AG04450 (cell line): ENCODE measurements around the gene TSHZ1. TPM values are rescaled to one million over a fixed set of nuclear protein-coding genes. Genes with fewer than 3 reads are reported as not detected.

ENCODE experiments used
- CTCF ChIA-PET: fragments of 300-600, 350-600 bp; formaldehyde crosslinking; extraction: SDS; loops from one replicate; lab custom pipeline; 2022; ENCODE audit warnings: antibody characterized with exemption, inconsistent platforms; lab: Charles Lee
- POLR2A ChIA-PET: fragments of 350-600 bp; formaldehyde crosslinking; extraction: SDS; loops from one replicate; lab custom pipeline; 2021; ENCODE audit warnings: antibody characterized with exemption, inconsistent platforms; lab: Yijun Ruan, JAX
- DNase-seq: peaks from one replicate; pipeline ENCODE4 v3.0.0-alpha.2; 2011; ENCODE audit warnings: low read depth, low spot score
- H3K27ac ChIP-seq: one replicate; pipeline ENCODE4 v1.5.1; 2012; ENCODE audit warnings: low read depth, low read length, control low read depth
- H3K27me3 ChIP-seq: one replicate; pipeline ENCODE4 v1.6.0; 2012; ENCODE audit warnings: low read length; ENCODE audit not compliant: control insufficient read depth, insufficient read depth
- H3K4me3 ChIP-seq: 2 replicates; pipeline ENCODE4 v1.5.1; 2011; ENCODE audit warnings: mild to moderate bottlenecking, low read depth, low read length, control low read depth
- H3K9me3 ChIP-seq: 2 replicates; pipeline ENCODE4 v1.5.1; 2012; ENCODE audit warnings: low read length; ENCODE audit not compliant: control insufficient read depth, insufficient read depth
- polyA plus RNA-seq: library from polyadenylated mRNA; depleted of rRNA; stranded (reverse); fragments of >200 nt; gene quantifications from 2 replicates; pipeline ENCODE4 v1.2.3, GENCODE V29; 2011
- TF ChIP-seq, protein P1 (sequence below): IDR thresholded peaks from 2 replicates; pipeline ENCODE4 v1.5.1; 2011; ENCODE audit warnings: low read depth, low read length, control low read depth, inconsistent platforms

The TSHZ1 gene
- polyA plus RNA-seq, 1 experiment = 3.9 TPM

DNA sequence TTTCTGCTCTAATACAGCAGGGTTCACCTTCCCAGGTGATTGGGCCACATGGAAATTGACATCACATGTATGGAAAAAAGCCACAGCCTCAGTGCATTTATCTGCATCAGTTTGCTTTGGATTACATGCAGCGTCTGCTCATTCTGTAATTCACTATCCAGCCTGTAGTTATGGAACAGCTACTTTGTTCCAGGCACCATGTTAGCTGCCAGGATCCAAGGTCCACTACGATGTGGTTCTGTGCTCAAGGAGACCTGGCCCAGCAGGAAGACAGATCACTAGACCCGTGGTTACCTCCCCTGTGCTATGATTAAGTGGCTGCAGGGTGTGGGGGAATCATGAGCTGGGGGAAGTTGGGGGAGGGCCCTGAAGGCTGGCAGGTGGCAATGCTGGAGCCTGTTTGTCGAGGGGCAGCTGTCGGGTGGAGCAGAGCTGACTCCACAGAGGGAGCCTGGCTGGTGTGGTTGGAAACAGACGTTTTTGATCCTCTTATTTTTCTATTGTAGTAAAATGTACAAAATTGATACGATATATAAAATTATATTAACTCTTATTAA lies 58.6 kb downstream of the TSHZ1 start:
- TF ChIP-seq, protein P1, sequence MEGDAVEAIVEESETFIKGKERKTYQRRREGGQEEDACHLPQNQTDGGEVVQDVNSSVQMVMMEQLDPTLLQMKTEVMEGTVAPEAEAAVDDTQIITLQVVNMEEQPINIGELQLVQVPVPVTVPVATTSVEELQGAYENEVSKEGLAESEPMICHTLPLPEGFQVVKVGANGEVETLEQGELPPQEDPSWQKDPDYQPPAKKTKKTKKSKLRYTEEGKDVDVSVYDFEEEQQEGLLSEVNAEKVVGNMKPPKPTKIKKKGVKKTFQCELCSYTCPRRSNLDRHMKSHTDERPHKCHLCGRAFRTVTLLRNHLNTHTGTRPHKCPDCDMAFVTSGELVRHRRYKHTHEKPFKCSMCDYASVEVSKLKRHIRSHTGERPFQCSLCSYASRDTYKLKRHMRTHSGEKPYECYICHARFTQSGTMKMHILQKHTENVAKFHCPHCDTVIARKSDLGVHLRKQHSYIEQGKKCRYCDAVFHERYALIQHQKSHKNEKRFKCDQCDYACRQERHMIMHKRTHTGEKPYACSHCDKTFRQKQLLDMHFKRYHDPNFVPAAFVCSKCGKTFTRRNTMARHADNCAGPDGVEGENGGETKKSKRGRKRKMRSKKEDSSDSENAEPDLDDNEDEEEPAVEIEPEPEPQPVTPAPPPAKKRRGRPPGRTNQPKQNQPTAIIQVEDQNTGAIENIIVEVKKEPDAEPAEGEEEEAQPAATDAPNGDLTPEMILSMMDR = no peak
- Histone ChIP-seq H3K27me3 (no peaks in the 10 kb centered on the region), H3K4me3 (no peak overlapping the region), H3K27ac (no peak overlapping the region), H3K9me3 (no peaks in the 10 kb centered on the region)
- no peak for DNase-seq
- POLR2A ChIA-PET = no interaction called here
- CTCF ChIA-PET = no interaction called here

DNA sequence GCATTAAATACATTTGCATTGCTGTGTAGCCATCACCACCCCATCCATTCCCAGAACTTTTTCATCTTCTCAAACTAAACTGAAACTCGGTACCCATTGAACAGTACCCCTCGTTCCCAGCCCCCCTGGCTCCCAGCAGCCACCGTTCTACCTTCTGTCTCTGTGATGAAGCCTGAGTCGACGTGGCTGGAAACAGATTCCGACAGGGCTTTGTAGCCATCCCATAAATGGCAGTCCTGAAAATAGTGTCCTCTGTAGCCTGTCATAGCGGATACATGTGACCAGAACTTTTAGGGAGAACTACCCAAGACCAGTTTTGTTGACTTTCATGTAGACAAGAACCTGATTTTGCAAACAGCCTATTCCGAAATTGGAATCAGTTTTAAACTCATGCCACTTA lies 59.1 kb downstream of the TSHZ1 start:
- H3K27ac ChIP-seq = no peak overlapping the region
- no peak overlapping the region for H3K4me3 ChIP-seq
- TF ChIP-seq, protein P1 = no peak
- H3K27me3 ChIP-seq = no peaks in the 10 kb centered on the region
- no peak for DNase-seq
- H3K9me3 ChIP-seq = no peaks in the 10 kb centered on the region
- ChIA-PET POLR2A (no interaction called here), CTCF (no interaction called here)

DNA sequence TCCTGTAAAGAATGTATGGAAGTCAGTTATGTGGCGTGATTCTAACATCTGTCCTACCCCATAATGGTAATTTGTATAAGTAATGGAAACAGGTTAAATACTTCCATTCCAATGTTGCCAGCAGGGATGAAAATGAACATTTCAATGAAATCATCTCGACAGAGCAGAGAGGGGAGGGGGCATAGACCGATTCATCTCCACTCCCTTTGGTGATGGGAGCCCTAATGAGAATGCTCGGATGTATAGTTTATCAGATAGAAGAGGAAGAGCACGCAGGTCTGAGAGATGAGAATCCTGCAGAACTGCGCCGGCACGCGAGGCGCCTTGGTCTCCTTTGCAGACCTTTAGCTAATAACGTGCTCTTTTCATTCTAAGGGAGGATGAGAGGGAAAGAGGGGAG lies 61.4 kb downstream of the TSHZ1 start:
- Histone ChIP-seq H3K27me3 (no peaks in the 10 kb centered on the region), H3K27ac (no peak overlapping the region), H3K4me3 (no peak overlapping the region), H3K9me3 (no peaks in the 10 kb centered on the region)
- ChIA-PET POLR2A (no interaction called here), CTCF (no interaction called here)
- DNase-seq = no peak
- TF ChIP-seq, protein P1 = no peak

DNA sequence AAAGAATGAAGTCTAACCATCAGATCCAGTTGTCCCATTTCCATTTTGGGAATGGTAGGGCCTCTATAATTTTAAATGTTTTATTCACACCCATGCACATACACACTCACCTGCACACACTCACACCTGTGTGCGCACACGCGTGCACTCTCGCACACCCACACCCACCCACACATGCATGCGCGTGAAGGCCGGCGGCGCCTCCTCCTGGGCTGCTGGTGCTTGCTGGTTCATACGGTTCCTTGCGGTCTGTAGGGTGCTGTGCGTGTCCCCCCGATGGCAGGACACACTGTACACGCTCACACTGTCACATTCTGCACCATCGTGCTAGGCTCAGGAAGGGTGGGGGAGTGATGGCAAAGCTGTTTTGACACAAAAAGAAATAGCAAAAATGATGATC lies 63.2 kb downstream of the TSHZ1 start:
- TF ChIP-seq, protein P1 = no peak
- POLR2A ChIA-PET = no interaction called here
- Histone ChIP-seq H3K4me3 (no peak overlapping the region), H3K27ac (no peak overlapping the region), H3K9me3 (no peaks in the 10 kb centered on the region; the same call in 1 of the 2 replicates), H3K27me3 (no peaks in the 10 kb centered on the region)
- CTCF ChIA-PET = no interaction called here
- no peak for DNase-seq

DNA sequence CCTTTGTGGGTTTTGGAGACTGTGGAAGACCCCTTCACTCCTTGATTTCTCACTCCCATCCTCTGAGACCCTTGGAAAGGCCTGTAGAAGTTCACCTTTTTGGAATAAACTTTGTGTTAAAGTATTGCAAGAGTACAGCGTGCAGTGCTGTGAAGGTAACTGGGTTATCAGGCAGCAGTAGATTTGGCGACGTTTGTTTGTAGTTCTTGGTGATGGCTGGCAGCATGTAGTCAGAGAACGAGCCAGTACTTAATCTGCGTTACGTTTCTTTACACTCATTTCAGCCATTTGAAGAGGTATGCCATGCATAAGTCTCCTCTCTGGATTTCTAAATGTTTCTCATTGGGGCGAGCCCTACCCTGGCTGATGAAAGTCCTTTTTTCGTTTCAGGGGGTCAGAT lies 64.6 kb downstream of the TSHZ1 start:
- no peak for DNase-seq
- H3K27ac ChIP-seq = no peak overlapping the region
- TF ChIP-seq, protein P1 = no peak
- POLR2A ChIA-PET = no interaction called here
- CTCF ChIA-PET = no interaction called here
- no peaks in the 10 kb centered on the region; the same call in 1 of the 2 replicates for H3K9me3 ChIP-seq
- H3K27me3 ChIP-seq = no peaks in the 10 kb centered on the region
- H3K4me3 ChIP-seq = no peak overlapping the region
